Neural crest cell (in vitro differentiated cells): ENCODE measurements around the gene PRKN. TPM values are rescaled to one million over a fixed set of nuclear protein-coding genes. Genes with fewer than 3 reads are reported as not detected.

Experiments used
- DNase-seq: peaks from one replicate; pipeline ENCODE4 v3.0.0; 2021; ENCODE audit warnings: low read depth, mixed read lengths, low spot score
- H3K27ac Mint-ChIP-seq: one replicate; pipeline ENCODE4 v1.8.0; 2021; ENCODE audit warnings: mild to moderate bottlenecking, mixed read lengths; ENCODE audit not compliant: unreplicated experiment
- H3K27me3 Mint-ChIP-seq: 2 replicates; pipeline ENCODE4 v1.8.0; 2021; ENCODE audit warnings: low read depth, mild to moderate bottlenecking, mixed read lengths
- H3K36me3 Mint-ChIP-seq: 2 replicates; pipeline ENCODE4 v1.8.0; 2021; ENCODE audit warnings: low read depth, mild to moderate bottlenecking, mixed read lengths
- H3K4me1 Mint-ChIP-seq: 2 replicates; pipeline ENCODE4 v1.8.0; 2021; ENCODE audit warnings: mixed read lengths
- H3K4me3 Mint-ChIP-seq: one replicate; pipeline ENCODE4 v1.8.0; 2021; ENCODE audit warnings: mild to moderate bottlenecking, mixed read lengths
- H3K9me3 Mint-ChIP-seq: 2 replicates; pipeline ENCODE4 v1.8.0; 2021; ENCODE audit warnings: mixed read lengths
- CTCF ChIP-seq: fragments of 200-600 bp; sonication (generic); conservative IDR thresholded peaks from 2 replicates; pipeline ENCODE4 v1.5.0; 2021; ENCODE audit warnings: antibody characterized with exemption, mild to moderate bottlenecking
- total RNA-seq: library from RNA; stranded (reverse); gene quantifications from 2 replicates; pipeline ENCODE4 v1.2.1, GENCODE V29; 2021

Gene PRKN
- total RNA-seq, 1 donor from 2014 or later = 3.2 TPM

- Mint-ChIP-seq H3K4me3 (no peak overlapping the region), H3K27ac (no peak overlapping the region), H3K27me3 (no peaks in the 10 kb centered on the region), H3K4me1 (peaks cover 6% of the 10 kb centered on the region), H3K36me3 (no peaks in the 10 kb centered on the region), H3K9me3 (peaks cover 4% of the 10 kb centered on the region)
- DNase-seq = no peak
- TF ChIP-seq CTCF = no peak
These were observed 18.1 kb downstream of the PRKN start for GRCh38 chr6:162709431-162709830.

GRCh38 chr6:162708971-162709370, 18.6 kb downstream of the PRKN start:
- DNase-seq = no peak
- Mint-ChIP-seq H3K27ac (no peak overlapping the region), H3K4me1 (peaks cover 1% of the 10 kb centered on the region), H3K4me3 (no peak overlapping the region), H3K9me3 (peaks cover 4% of the 10 kb centered on the region), H3K27me3 (no peaks in the 10 kb centered on the region), H3K36me3 (no peaks in the 10 kb centered on the region)
- TF ChIP-seq CTCF = no peak

GRCh38 chr6:162706232-162706631, 21.3 kb downstream of the PRKN start:
- Mint-ChIP-seq H3K9me3 (peaks cover 2% of the 10 kb centered on the region), H3K4me3 (no peak overlapping the region), H3K36me3 (no peaks in the 10 kb centered on the region), H3K27ac (no peak overlapping the region), H3K27me3 (no peaks in the 10 kb centered on the region), H3K4me1 (peaks cover 5% of the 10 kb centered on the region)
- no peak for TF ChIP-seq CTCF
- DNase-seq = no peak

- peaks cover 5% of the 10 kb centered on the region for H3K4me1 Mint-ChIP-seq
- peaks cover 2% of the 10 kb centered on the region for H3K9me3 Mint-ChIP-seq
- no peak for TF ChIP-seq CTCF
- no peak for DNase-seq
- H3K27ac Mint-ChIP-seq = no peak overlapping the region
- no peak overlapping the region for H3K4me3 Mint-ChIP-seq
- H3K36me3 Mint-ChIP-seq = no peaks in the 10 kb centered on the region
- no peaks in the 10 kb centered on the region for H3K27me3 Mint-ChIP-seq
These were observed 21.8 kb downstream of the PRKN start for GRCh38 chr6:162705736-162706135.

- no peaks in the 10 kb centered on the region for H3K9me3 Mint-ChIP-seq
- peaks cover 5% of the 10 kb centered on the region for H3K4me1 Mint-ChIP-seq
- H3K4me3 Mint-ChIP-seq = no peak overlapping the region
- no peaks in the 10 kb centered on the region for H3K27me3 Mint-ChIP-seq
- TF ChIP-seq CTCF = no peak
- no peak for DNase-seq
- H3K36me3 Mint-ChIP-seq = no peaks in the 10 kb centered on the region
- H3K27ac Mint-ChIP-seq = no peak overlapping the region
These were observed 23.6 kb downstream of the PRKN start for GRCh38 chr6:162704001-162704400.

GRCh38 chr6:162702446-162702845, 25.1 kb downstream of the PRKN start:
- H3K4me1 Mint-ChIP-seq = peaks cover 5% of the 10 kb centered on the region
- no peaks in the 10 kb centered on the region for H3K9me3 Mint-ChIP-seq
- no peaks in the 10 kb centered on the region for H3K27me3 Mint-ChIP-seq
- DNase-seq = no peak
- H3K27ac Mint-ChIP-seq = no peak overlapping the region
- no peak for TF ChIP-seq CTCF
- no peak overlapping the region for H3K4me3 Mint-ChIP-seq
- no peaks in the 10 kb centered on the region for H3K36me3 Mint-ChIP-seq
